Activated CD8-positive, alpha-beta T cell treated with anti-CD3 and anti-CD28 coated beads for 36 hours (primary cell): ENCODE measurements around the gene ARHGAP1. TPM values are rescaled to one million over a fixed set of nuclear protein-coding genes. Genes with fewer than 3 reads are reported as not detected.

Experiments
- ATAC-seq: fragments of 200-7000 bp; cut with Tn5 transposase; one replicate; pipeline ENCODE4 v1.10.0; 2021; ENCODE audit warnings: mild to moderate bottlenecking, moderate library complexity
- CTCF ChIA-PET: fragments of 350-600 bp; sonication (Branson Sonifier 250); formaldehyde crosslinking; loops from one replicate; lab custom pipeline; 2021; ENCODE audit warnings: antibody characterized with exemption; lab: Charles Lee
- POLR2A ChIA-PET: fragments of 350-600 bp; sonication (Branson Sonifier 250); formaldehyde crosslinking; loops from one replicate; lab custom pipeline; 2021; ENCODE audit warnings: antibody characterized with exemption; lab: Charles Lee
- DNase-seq: peaks from one replicate; pipeline ENCODE4 v3.0.0-alpha.2; 2020
- H3K27ac Mint-ChIP-seq: one replicate; pipeline ENCODE4 v1.8.0; 2021; ENCODE audit warnings: mild to moderate bottlenecking, mixed read lengths
- H3K27me3 Mint-ChIP-seq: one replicate; pipeline ENCODE4 v1.8.0; 2021; ENCODE audit warnings: mixed read lengths
- H3K36me3 Mint-ChIP-seq: one replicate; pipeline ENCODE4 v1.8.0; 2021; ENCODE audit warnings: low read depth, mixed read lengths
- H3K4me1 Mint-ChIP-seq: one replicate; pipeline ENCODE4 v1.8.0; 2021; ENCODE audit warnings: low read depth, mixed read lengths
- H3K4me3 Mint-ChIP-seq: one replicate; pipeline ENCODE4 v1.8.0; 2021; ENCODE audit warnings: mild to moderate bottlenecking, moderate library complexity, mixed read lengths
- H3K9me3 Mint-ChIP-seq: one replicate; pipeline ENCODE4 v1.8.0; 2021; ENCODE audit warnings: mixed read lengths
- CTCF ChIP-seq: fragments of 200-600 bp; IDR thresholded peaks from one replicate; pipeline ENCODE4 v1.8.0; 2022; ENCODE audit warnings: antibody characterized with exemption, mild to moderate bottlenecking
- intact Hi-C: fragments of 100-400 bp; cut with micrococcal nuclease; formaldehyde crosslinking; loops from one replicate; pipeline ENCODE4 v1.10.0; 2022
- total RNA-seq, 2 experiments: library from RNA; stranded (reverse); gene quantifications; one replicate each; pipeline ENCODE4 v1.2.3, GENCODE V29; 2021

ARHGAP1 gene
- total RNA-seq, 2 experiments from 2014 or later: 32.7 to 34.5 TPM

DNA sequence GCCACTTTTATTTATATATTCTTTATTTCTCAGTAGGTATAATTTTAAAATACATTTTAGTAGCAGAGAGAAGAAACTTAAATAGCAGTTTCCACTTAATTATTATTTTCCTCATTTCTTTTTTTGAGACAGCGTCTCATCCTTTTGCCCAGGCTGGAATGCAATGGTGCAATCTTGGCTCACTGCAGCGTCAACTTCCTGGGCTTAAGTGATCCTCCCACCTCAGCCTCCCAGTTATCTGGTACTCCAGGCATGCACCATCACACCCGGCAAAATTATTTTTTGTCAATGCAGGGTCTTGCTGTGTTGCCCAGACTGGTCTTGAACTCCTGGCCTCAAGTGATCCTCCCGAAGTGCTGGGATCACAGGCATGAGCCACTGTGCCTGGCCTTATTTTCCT lies 44.8 kb downstream of the ARHGAP1 start:
- Mint-ChIP-seq H3K4me1 (no peaks in the 10 kb centered on the region), H3K27ac (no peak overlapping the region), H3K4me3 (no peak overlapping the region), H3K36me3 (peaks cover 16% of the 10 kb centered on the region), H3K9me3 (no peaks in the 10 kb centered on the region), H3K27me3 (no peaks in the 10 kb centered on the region)
- no peak for TF ChIP-seq CTCF
- DNase-seq (no peak), ATAC-seq (no peak)
- POLR2A ChIA-PET: no interaction called here
- intact Hi-C loops: no loop called here
- CTCF ChIA-PET: interaction anchor here (1.8 kb wide), 1 partner anchor 165 kb away, joined by 4 read pairs; no protein-coding TSS in a partner anchor

GRCh38 chr11:46649180-46649738 lies 51.2 kb downstream of the ARHGAP1 start:
- POLR2A ChIA-PET: interaction anchor here (1.0 kb wide), 1 partner anchor 12 kb away, joined by 3 read pairs; no protein-coding TSS in a partner anchor

DNA sequence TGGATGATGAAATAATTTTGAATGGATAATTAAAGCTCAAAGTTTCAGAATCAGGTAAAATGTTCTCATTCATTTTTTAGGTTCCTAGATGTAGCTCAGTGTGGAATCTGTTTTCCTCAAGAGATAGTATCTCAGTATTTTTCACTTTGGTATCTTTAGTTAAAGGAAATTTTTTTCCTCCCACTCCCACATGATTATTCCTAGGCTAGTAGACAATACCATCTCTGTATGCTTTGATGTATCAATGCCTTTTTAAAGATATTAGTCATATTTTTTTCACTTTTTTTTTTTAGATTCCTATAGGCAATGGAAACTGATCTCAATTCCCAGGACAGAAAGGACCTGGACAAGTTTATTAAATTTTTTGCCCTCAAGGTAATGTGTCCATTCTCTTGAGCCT lies 56.4 kb downstream of the ARHGAP1 start:
- peaks cover 4% of the 10 kb centered on the region for H3K9me3 Mint-ChIP-seq
- H3K4me1 Mint-ChIP-seq: peaks cover 17% of the 10 kb centered on the region
- H3K27ac Mint-ChIP-seq: no peak overlapping the region
- no peak for ATAC-seq
- peaks cover 33% of the 10 kb centered on the region for H3K36me3 Mint-ChIP-seq
- H3K4me3 Mint-ChIP-seq: no peak overlapping the region
- intact Hi-C loops: no loop called here
- TF ChIP-seq CTCF: no peak
- H3K27me3 Mint-ChIP-seq: no peaks in the 10 kb centered on the region
- POLR2A ChIA-PET: interaction anchor here (1.1 kb wide), 1 partner anchor 16 kb away, joined by 4 read pairs; no protein-coding TSS in a partner anchor
- CTCF ChIA-PET: interaction anchor here (2.1 kb wide), 1 partner anchor 26 kb away, joined by 7 read pairs; the partner anchor contains the start of genes ATG13 and HARBI1
- no peak for DNase-seq

More at GRCh38 chr11:46649180-46649738, 51.2 kb downstream of the ARHGAP1 start:
- no peaks in the 10 kb centered on the region for H3K9me3 Mint-ChIP-seq
- no peaks in the 10 kb centered on the region for H3K27me3 Mint-ChIP-seq
- H3K4me3 Mint-ChIP-seq: no peak overlapping the region
- DNase-seq (no peak), ATAC-seq (no peak)
- CTCF ChIA-PET: interaction anchor here (0.9 kb wide), 1 partner anchor 11 kb away, joined by 3 read pairs; no protein-coding TSS in a partner anchor
- TF ChIP-seq CTCF: no peak
- intact Hi-C loops: no loop called here
- H3K27ac Mint-ChIP-seq: no peak overlapping the region
- peaks cover 15% of the 10 kb centered on the region for H3K36me3 Mint-ChIP-seq
- no peaks in the 10 kb centered on the region for H3K4me1 Mint-ChIP-seq

DNA sequence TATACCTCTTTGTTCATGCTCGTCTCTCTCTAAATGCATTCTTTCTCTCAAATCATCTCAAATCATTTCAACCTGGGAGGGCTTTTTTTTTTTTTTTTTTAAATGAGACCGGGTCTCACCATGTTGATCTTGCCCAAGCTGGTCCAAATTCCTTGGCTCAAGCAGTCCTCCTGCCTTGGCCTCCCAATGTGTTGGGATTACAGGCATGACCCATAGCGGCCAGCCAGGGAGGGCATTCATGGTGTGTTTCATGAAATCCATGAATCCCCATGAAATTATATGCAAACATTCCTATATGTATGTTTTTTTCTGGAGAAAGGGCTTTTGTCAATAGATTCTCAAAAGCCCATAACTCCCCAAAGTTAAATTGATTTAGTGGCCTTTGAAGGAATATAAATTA lies 56.9 kb downstream of the ARHGAP1 start:
- POLR2A ChIA-PET: no interaction called here
- DNase-seq (no peak), ATAC-seq (no peak)
- H3K4me1 Mint-ChIP-seq: peaks cover 17% of the 10 kb centered on the region
- peaks cover 32% of the 10 kb centered on the region for H3K36me3 Mint-ChIP-seq
- H3K4me3 Mint-ChIP-seq: no peak overlapping the region
- H3K9me3 Mint-ChIP-seq: peaks cover 4% of the 10 kb centered on the region
- CTCF ChIA-PET: interaction anchor here (2.1 kb wide), 1 partner anchor 26 kb away, joined by 7 read pairs; the partner anchor contains the start of genes ATG13 and HARBI1
- H3K27me3 Mint-ChIP-seq: no peaks in the 10 kb centered on the region
- no peak for TF ChIP-seq CTCF
- no peak overlapping the region for H3K27ac Mint-ChIP-seq
- intact Hi-C loops: no loop called here

DNA sequence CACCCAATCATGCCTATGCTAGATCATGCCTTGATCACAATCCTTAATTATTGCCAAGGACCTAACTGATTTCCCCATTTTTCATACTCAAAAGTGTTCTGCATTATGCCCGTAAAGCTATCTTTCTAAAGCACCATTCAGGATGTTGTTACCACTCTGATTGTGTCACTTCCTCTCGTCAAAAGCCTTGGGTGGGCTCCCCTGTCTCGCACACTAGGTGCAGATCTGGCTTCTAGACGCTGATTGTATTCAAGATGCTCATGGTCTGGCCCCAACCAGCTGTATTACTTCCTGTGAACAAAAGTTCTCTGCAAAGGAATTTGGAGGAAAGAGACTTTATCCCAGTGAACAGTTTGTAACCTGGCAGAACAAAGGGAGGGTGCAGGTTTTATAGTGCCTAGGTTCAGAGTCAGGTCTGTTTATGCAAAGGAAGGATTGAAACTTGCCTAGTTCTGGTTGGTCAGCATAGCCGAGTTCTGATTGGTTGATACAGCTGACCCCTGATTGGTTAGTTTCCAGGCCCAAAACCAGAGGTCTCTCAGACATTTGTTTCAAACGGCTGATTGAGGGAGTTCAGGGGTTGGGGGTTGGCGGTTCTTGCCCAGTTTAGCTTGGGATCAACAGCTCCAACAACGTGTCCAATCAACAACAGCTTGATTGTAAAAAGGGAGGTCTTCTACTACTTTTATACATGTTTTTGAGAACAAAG lies 57.6 kb downstream of the ARHGAP1 start:
- POLR2A ChIA-PET: no interaction called here
- ATAC-seq (peak; percentile 37), DNase-seq (peak; percentile 9)
- peaks cover 4% of the 10 kb centered on the region for H3K9me3 Mint-ChIP-seq
- peaks cover 35% of the 10 kb centered on the region for H3K36me3 Mint-ChIP-seq
- TF ChIP-seq CTCF: no peak
- intact Hi-C loops: no loop called here
- H3K4me1 Mint-ChIP-seq: peaks cover 18% of the 10 kb centered on the region
- H3K27ac Mint-ChIP-seq: peak overlapping the region; percentile 73
- H3K4me3 Mint-ChIP-seq: no peak overlapping the region
- CTCF ChIA-PET: interaction anchor here (1.1 to 2.1 kb wide), 2 partner anchors 25 to 32 kb away, joined by 3 to 7 read pairs; partner anchors contain the start of genes ATG13 and HARBI1
- no peaks in the 10 kb centered on the region for H3K27me3 Mint-ChIP-seq
